Body of pancreas (tissue), 4 donors: ENCODE measurements around the gene SREBF1.

Experiments
- CTCF ChIP-seq, 7 experiments: fragments of 450-650 bp in 4 of 7; fragments of 200-600 bp in 3 of 7; sonication (generic) in 3 of 7; IDR thresholded peaks; one replicate each; pipeline ENCODE4 v1.5.1; 2016 to 2019; ENCODE audit warnings: antibody characterized with exemption in 7 of 7
- POLR2A ChIP-seq, 3 donors: fragments of 450-650 bp; IDR thresholded peaks; one replicate each; pipeline ENCODE4 v1.6.1; 2016; ENCODE audit warnings: antibody characterized with exemption in 3 of 3, mild to moderate bottlenecking in 2 of 3

DNA sequence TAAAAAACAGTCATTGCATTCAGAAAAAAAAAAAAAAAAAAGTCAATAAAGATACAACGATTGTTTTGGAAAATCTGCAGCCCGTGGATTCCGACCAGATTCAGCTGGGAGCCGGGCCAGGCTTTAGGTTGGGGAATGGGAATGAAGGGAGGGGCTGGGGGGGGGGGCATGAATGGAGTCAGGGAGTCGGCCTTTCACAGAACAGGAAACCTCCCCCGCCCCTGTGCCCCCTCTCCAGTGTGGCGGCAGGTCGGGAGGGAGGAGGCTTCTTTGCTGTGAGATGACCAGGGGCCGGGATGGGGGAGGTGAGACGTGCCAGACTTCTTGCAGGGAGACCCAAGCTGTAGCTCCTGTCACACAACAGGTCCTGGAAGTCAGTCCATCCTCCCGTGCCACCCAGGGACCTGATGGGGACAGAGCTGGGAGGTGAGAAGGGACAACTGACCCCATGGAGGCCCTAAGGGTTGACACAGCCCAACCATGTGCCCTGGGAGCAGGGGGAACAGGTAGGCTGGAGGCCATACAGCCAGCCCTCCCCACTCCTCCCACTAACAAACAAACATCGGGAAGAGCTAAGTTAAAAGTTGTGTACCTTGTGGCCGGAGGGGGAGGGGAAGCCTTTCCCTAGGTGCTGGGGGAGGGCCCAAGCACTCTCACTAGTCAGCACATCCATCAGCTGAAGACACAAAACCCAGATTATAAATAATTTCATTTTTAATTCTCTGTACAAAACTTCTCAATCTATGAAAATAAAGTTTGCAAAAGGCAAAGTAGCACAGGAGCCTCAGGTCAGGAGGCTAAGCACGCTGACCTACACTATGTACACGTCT, 25.2 kb downstream of the SREBF1 start:
- no peak for TF ChIP-seq CTCF (IDR thresholded peaks at IDR 0.05)
- TF ChIP-seq POLR2A (IDR thresholded peaks at IDR 0.05): no peak
